Testis (tissue), 3 donors: Measurements from ENCODE around the gene MINDY2. TPM values are rescaled to one million over a fixed set of nuclear protein-coding genes. Genes with fewer than 3 reads are reported as not detected.
"Not testable (repeated sequence)": the region's sequence is repeated elsewhere in the genome, so short reads cannot be mapped to it uniquely, and the experiment has no call there.

Experiments
- DNase-seq: peaks from one replicate; pipeline ENCODE4 v3.0.0-alpha.2; 2019
- H3K27ac ChIP-seq, 2 donors: fragments of 200-600 bp; sonication (generic); one replicate each; pipeline ENCODE4 v1.5.1; 2019
- H3K27me3 ChIP-seq: fragments of 200-600 bp; sonication (generic); one replicate; pipeline ENCODE4 v1.5.1; 2019
- H3K36me3 ChIP-seq: fragments of 200-600 bp; sonication (generic); one replicate; pipeline ENCODE4 v1.5.1; 2017; ENCODE audit warnings: low read depth; ENCODE audit errors: missing control alignments
- H3K4me1 ChIP-seq: fragments of 200-600 bp; sonication (generic); one replicate; pipeline ENCODE4 v1.5.1; 2019
- H3K4me3 ChIP-seq, 2 donors: fragments of 200-600 bp; sonication (generic); one replicate each; pipeline ENCODE4 v1.5.1; 2017 to 2019
- H3K9me3 ChIP-seq: fragments of 200-600 bp; sonication (generic); one replicate; pipeline ENCODE4 v1.5.1; 2017
- POLR2A ChIP-seq: fragments of 450-650 bp; IDR thresholded peaks from one replicate; pipeline ENCODE4 v1.6.1; 2017; ENCODE audit warnings: antibody characterized with exemption, mild to moderate bottlenecking, moderate library complexity
- WGBS, 2 donors: methylation state at CpG; one replicate each; pipeline ENCODE4 v1.1.5; 2018; 5-methylcytosine and 5-hydroxymethylcytosine counted together
- intact Hi-C: fragments of 100-400 bp; cut with DNase I; formaldehyde crosslinking; loops from one replicate; pipeline ENCODE4 v1.15.1; 2023; ENCODE audit warnings: low total_unique reads
- polyA plus RNA-seq: library from polyadenylated mRNA; stranded (reverse); fragments of 350-450 nt; fragmentation: Illumina TruSeq; extraction: RNeasy Lipid Tissue Mini Kit (QIAGEN cat#74804); gene quantifications from one replicate; pipeline ENCODE4 v1.2.3, GENCODE V29; 2014; ENCODE audit warnings: low read depth, low replicate concordance; ENCODE audit not compliant: insufficient read depth
- total RNA-seq, 2 donors: library from RNA; depleted of rRNA; stranded (reverse); fragments of >200 nt; gene quantifications; one replicate each; pipeline ENCODE4 v1.2.3, GENCODE V29; 2016
- TF ChIP-seq, protein P1 (sequence below), 3 experiments: fragments of 450-650 bp in 2 of 3; fragments of 200-600 bp in 1 of 3; sonication (generic) in 1 of 3; IDR thresholded peaks; one replicate each; pipeline ENCODE4 v1.5.1; 2016 to 2019; ENCODE audit warnings: antibody characterized with exemption in 3 of 3, mild to moderate bottlenecking in 2 of 3, moderate library complexity in 1 of 3

Gene MINDY2
- total and polyA plus RNA-seq, 3 donors from 2014 or later = 9.9 to 15.4 (median 15.0) TPM

GRCh38 chr15:58766290-58766689 lies 4.8 kb upstream of the MINDY2 start:
- Histone ChIP-seq H3K4me3 (no peak overlapping the region), H3K36me3 (no peaks in the 10 kb centered on the region), H3K27me3 (no peaks in the 10 kb centered on the region), H3K4me1 (no peaks in the 10 kb centered on the region), H3K27ac (no peak overlapping the region), H3K9me3 (no peaks in the 10 kb centered on the region)
- 93 to 97% methylated on average over 5 of the region's 5 CpGs for WGBS, 2 donors
- intact Hi-C loops = no loop called here
- DNase-seq = no peak
- no peak for TF ChIP-seq POLR2A
- TF ChIP-seq, protein P1, sequence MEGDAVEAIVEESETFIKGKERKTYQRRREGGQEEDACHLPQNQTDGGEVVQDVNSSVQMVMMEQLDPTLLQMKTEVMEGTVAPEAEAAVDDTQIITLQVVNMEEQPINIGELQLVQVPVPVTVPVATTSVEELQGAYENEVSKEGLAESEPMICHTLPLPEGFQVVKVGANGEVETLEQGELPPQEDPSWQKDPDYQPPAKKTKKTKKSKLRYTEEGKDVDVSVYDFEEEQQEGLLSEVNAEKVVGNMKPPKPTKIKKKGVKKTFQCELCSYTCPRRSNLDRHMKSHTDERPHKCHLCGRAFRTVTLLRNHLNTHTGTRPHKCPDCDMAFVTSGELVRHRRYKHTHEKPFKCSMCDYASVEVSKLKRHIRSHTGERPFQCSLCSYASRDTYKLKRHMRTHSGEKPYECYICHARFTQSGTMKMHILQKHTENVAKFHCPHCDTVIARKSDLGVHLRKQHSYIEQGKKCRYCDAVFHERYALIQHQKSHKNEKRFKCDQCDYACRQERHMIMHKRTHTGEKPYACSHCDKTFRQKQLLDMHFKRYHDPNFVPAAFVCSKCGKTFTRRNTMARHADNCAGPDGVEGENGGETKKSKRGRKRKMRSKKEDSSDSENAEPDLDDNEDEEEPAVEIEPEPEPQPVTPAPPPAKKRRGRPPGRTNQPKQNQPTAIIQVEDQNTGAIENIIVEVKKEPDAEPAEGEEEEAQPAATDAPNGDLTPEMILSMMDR (IDR thresholded peaks at IDR 0.05) = no peak

DNA sequence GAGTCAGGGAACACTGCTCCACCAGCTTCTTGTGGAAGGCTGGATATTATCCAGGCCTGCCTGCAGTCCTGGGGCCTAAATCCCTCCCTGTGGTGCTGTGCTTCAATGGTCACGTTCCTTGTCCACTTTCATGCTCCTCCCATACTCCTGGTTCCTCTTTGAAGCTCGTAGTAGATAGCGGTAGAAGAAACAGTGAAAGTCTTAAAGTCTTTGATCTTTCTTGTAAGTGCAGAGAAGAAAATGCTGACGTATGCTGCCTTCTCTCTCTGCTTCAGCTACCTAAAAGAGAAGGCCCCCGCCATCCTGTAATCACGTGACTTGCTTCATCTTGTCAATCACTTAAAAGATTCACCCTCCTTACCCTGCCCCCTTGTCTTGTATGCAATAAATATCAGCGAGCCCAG lies 2.5 kb upstream of the MINDY2 start:
- H3K27ac ChIP-seq, intact Hi-C loops, H3K27me3 ChIP-seq, H3K36me3 ChIP-seq, H3K9me3 ChIP-seq: not testable (repeated sequence)
- WGBS, 2 donors = 70 to 80% methylated on average over 7 of the region's 7 CpGs
- peak overlapping the region; percentile 4 to 17 for H3K4me3 ChIP-seq
- DNase-seq = peak; percentile 44
- H3K4me1 ChIP-seq = peaks cover 17% of the 10 kb centered on the region

DNA sequence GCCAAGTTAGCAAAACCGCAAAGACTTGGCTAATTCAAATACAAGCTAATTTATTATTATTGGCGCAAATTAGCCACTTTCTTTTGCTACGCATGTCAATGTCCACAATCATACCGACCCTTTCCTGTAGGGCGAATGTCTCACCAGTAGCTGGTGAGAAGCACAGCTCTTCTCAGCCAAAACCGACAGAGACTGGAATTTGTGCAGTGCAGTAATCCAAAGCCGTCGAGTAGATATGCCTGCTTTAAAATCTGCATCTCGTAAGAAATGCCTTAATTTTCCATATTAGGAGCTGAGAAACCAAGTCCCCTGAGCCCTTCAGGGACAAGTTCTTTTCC lies 614 bp upstream of the MINDY2 start:
- no peak for TF ChIP-seq POLR2A
- TF ChIP-seq, protein P1 (IDR thresholded peaks at IDR 0.05) = peak in 1 of 3 experiments; percentile 32
- H3K36me3 ChIP-seq = no peaks in the 10 kb centered on the region
- no peak for DNase-seq
- H3K9me3 ChIP-seq = no peaks in the 10 kb centered on the region
- WGBS, 2 donors = 0 to 1% methylated on average over 9 of the region's 9 CpGs
- intact Hi-C loops = no loop called here
- H3K4me3 ChIP-seq = peak overlapping the region; percentile 92 to 93
- H3K4me1 ChIP-seq = peaks cover 19% of the 10 kb centered on the region
- no peaks in the 10 kb centered on the region for H3K27me3 ChIP-seq
- peak overlapping the region; percentile 95 to 96 for H3K27ac ChIP-seq

DNA sequence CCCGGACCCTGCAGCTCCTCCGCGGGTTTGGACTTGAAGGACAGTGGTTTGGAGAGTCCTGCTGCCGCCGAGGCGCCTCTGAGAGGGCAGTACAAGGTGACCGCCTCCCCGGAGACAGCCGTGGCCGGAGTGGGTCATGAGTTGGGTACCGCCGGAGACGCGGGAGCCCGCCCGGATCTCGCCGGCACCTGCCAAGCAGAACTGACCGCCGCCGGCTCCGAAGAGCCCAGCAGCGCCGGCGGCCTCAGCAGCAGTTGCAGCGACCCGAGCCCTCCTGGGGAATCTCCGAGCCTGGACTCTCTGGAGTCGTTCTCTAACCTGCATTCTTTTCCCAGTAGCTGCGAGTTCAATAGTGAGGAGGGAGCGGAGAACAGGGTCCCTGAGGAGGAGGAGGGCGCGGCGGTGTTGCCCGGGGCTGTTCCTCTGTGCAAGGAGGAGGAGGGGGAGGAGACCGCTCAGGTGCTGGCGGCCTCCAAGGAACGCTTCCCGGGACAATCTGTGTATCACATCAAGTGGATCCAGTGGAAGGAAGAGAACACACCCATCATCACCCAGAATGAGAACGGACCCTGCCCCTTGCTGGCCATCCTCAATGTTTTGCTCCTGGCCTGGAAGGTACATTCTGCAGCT lies 634 bp downstream of the MINDY2 start:
- DNase-seq = peak; percentile 74
- no peaks in the 10 kb centered on the region for H3K36me3 ChIP-seq
- no peaks in the 10 kb centered on the region for H3K27me3 ChIP-seq
- WGBS, 2 donors = 0 to 1% methylated on average over 21 to 38 of the region's 40 CpGs
- peak overlapping the region; percentile 92 to 93 for H3K4me3 ChIP-seq
- no peak for TF ChIP-seq POLR2A
- TF ChIP-seq, protein P1 (IDR thresholded peaks at IDR 0.05) = no peak
- peaks cover 19% of the 10 kb centered on the region for H3K4me1 ChIP-seq
- intact Hi-C loops = loop anchor here (1.0 kb wide), 1 partner anchor 22 kb away; the partner anchor contains the start of gene ADAM10
- H3K27ac ChIP-seq = peak overlapping the region; percentile 95 to 96
- no peaks in the 10 kb centered on the region for H3K9me3 ChIP-seq

DNA sequence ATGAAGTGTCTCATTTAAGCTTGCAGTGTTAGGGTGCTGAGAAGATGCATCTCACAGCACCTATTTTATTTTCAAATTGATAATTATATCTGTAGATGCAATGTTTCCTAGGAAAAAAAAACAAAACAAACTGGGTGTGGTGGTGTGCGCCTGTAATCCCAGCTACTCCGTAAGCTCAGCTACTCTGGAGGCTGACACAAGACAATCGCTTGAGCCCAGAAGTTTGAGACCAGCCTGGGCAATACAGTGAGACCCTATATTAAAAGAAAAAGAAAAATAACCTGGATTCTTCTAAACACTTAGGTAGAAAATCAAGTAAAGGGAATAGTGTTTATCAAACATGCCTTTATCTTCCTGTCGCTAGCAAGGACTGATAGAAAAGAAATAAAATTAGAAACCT lies 1.9 kb downstream of the MINDY2 start:
- Histone ChIP-seq H3K27ac (no peak overlapping the region), H3K9me3 (no peaks in the 10 kb centered on the region), H3K4me1 (peaks cover 19% of the 10 kb centered on the region), H3K27me3 (no peaks in the 10 kb centered on the region), H3K36me3 (no peaks in the 10 kb centered on the region), H3K4me3 (no peak overlapping the region)
- 62 to 66% methylated on average over 4 of the region's 4 CpGs for WGBS, 2 donors
- intact Hi-C loops = no loop called here
- TF ChIP-seq POLR2A = no peak
- TF ChIP-seq, protein P1 (IDR thresholded peaks at IDR 0.05) = no peak
- no peak for DNase-seq
